Epithelial cell of proximal tubule (primary cell): Measurements from ENCODE around the gene RABGAP1L. TPM values are rescaled to one million over a fixed set of nuclear protein-coding genes. Genes with fewer than 3 reads are reported as not detected.

Experiments used
- DNase-seq: peaks from one replicate; pipeline ENCODE4 v3.0.0-alpha.2; 2011; ENCODE audit warnings: low read depth
- H3K4me3 ChIP-seq: 2 replicates; pipeline ENCODE4 v1.5.1; 2011; ENCODE audit warnings: low read depth, mild to moderate bottlenecking, low read length
- total RNA-seq: library from RNA; depleted of rRNA; stranded (reverse); fragments of >200 nt; gene quantifications from 2 replicates; pipeline ENCODE4 v1.2.3, GENCODE V29; 2015
- TF ChIP-seq, protein P1 (sequence below): conservative IDR thresholded peaks from 2 replicates; pipeline ENCODE4 v1.5.1; 2012; ENCODE audit warnings: low read depth, mild to moderate bottlenecking, low read length

Gene RABGAP1L
- total RNA-seq, 1 donor from 2014 or later: 16.3 TPM

DNA sequence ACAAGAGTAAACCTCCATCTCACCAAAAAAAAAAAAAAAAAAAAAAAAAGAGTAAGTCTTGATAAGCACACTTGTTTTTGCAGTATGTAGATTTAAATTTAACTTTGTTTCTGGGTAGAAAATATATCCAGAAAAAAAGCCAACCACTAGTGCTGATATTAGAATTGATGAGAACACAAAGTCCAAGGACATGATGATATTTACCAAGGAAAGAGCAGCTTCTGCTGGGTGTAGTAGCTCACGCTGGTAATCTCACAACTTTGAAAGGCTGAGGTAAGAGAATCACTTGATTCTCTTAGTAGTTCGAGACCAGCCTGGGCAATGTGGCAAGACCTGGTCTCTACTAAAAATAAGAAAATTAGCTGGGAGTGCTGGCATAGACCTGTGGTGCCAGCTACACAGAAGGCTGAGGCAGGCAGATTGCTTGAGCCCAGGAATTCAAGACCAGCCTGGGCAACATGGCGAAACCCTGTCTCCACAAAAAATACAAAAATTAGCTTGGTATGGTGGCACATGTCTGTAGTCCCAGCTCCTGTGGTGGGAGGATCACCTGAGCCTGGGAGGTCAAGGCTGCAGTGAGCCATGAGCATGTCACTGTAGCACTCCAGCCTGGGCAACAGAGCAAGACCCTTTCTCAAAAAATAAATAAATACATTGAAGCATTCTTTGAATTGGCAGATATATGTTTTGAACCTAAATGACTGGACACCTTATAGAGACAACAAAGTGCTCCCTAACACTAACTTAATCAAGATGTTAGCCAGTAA lies 776.8 kb downstream of the RABGAP1L start:
- no peak for DNase-seq
- no peak overlapping the region for H3K4me3 ChIP-seq
- TF ChIP-seq, protein P1, sequence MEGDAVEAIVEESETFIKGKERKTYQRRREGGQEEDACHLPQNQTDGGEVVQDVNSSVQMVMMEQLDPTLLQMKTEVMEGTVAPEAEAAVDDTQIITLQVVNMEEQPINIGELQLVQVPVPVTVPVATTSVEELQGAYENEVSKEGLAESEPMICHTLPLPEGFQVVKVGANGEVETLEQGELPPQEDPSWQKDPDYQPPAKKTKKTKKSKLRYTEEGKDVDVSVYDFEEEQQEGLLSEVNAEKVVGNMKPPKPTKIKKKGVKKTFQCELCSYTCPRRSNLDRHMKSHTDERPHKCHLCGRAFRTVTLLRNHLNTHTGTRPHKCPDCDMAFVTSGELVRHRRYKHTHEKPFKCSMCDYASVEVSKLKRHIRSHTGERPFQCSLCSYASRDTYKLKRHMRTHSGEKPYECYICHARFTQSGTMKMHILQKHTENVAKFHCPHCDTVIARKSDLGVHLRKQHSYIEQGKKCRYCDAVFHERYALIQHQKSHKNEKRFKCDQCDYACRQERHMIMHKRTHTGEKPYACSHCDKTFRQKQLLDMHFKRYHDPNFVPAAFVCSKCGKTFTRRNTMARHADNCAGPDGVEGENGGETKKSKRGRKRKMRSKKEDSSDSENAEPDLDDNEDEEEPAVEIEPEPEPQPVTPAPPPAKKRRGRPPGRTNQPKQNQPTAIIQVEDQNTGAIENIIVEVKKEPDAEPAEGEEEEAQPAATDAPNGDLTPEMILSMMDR: no peak

DNA sequence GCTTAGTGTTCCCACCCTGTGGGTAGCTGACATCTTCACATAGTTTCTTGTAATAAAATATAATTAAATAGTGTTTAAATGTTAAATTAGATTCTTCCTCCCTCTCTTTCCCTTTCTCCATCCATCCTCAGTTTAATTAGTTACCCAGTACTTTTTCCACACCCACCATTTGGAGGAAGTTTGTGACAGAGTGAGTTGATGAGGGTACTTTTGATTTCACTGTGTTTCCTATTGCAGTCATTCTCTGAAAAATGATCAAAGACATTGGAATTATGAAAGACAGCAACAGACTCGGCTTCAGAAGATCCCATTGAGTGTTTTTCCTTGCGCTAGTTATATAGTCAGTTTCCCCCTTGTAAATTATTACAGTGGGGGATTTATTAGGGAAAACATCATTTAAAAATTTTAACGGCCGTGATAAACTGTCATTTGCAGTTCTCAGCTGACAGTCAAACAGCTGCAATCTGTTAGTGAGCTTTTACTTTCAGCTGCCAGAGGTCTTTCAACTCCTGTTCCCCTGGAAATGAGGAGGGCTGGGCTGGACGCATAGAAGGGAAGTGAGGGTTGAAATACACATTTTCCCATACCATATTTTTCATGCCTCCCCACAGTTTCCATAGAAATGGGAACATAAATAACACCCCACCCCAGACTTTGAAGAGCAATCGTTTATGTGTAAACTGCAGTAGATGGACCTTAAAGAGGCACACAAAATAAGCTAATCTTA lies 779.1 kb downstream of the RABGAP1L start:
- TF ChIP-seq, protein P1: no peak
- DNase-seq: no peak
- no peak overlapping the region for H3K4me3 ChIP-seq

DNA sequence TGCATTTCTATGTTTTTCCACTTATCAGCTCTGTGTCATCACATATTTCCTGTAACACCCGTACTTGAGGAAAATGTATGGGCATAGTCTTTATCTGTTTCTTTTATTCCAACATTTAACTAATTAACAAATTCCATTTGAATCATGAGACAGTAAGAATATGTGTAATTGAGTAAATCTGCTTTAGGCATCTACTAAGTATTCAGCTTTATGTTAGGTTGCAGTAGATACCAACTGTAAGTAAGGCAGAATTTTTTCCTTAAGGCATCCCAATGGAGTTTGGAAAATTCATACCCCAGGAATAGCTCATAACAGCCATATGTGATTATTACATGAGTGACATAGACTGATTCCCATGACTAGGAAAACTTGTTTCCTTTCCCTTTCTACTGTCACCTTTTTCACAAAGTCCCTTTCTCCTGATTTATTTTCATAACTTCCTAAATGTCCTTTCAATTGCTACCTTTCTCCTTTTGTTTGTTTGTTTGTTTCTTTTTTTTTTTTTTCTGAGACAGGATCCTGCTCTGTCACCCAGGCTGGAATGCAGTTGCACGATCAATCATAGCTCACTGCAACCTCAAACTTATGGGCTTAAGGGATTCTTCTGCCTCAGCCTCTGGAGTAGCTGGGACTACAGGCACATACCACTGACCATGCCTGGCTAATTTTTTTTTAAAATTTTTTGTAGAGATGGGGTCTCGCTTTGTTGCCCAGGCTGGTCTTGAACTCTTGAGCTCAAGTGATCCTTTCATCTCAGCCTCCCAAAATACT lies 780.6 kb downstream of the RABGAP1L start:
- TF ChIP-seq, protein P1: no peak
- no peak overlapping the region for H3K4me3 ChIP-seq
- no peak for DNase-seq

DNA sequence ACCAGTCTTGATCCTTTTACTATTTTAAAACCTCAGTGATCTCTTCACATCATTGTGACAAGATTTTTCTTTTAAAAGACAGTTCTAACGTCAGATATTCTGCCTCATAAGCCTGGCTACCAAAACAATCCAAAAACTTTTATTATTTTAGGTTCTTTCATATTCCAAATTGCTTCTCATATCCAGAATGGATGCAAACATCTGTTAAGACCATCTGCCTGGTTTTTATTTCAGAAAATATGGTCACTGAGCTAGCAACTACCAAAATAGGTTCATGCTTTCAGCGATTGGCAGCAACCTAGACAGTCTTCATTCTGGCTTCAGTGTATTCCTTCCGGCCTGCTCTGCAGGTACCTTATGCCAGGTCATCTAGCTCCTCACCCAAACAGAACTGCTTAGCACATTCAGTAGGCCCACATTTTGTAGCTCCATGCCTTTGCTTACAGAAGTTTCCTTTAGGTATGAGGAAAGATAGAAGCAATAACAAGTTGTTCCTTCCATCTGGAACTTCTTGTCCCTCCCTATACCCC lies 781.4 kb downstream of the RABGAP1L start:
- no peak for DNase-seq
- TF ChIP-seq, protein P1: no peak
- no peak overlapping the region for H3K4me3 ChIP-seq

DNA sequence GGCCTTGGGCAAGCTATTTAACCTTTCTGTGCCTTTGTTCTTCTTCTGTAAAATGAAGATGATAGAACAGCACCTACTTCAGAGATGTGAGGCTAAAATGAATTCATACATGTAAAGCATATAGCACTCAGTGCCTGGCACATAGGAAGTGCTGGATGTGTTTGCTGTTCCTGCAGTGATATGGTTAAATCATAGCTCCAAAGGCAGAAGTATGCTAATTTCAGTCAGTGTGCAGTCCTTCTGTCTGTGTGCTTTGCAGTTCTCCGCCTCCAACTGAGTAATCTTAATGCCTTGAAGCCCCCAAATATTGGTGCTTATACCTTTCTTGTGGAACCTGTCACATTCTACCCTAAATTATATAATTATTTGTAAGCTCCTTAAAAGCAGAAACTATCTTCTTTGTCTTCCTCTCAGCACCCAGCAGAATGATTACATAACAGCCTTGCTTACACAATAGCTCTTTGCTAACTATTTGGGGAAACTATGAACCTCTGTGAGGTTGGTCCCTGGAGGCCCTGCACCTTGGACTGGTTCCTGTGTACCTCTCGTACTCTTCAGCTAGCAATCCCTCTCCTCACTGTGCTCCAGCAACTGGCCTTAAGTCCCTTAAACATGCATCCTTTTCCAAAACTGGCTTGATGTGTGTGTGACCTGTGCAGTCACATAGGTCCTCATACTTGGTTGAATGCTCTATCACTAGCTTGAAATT lies 783.4 kb downstream of the RABGAP1L start:
- no peak for DNase-seq
- TF ChIP-seq, protein P1: no peak

DNA sequence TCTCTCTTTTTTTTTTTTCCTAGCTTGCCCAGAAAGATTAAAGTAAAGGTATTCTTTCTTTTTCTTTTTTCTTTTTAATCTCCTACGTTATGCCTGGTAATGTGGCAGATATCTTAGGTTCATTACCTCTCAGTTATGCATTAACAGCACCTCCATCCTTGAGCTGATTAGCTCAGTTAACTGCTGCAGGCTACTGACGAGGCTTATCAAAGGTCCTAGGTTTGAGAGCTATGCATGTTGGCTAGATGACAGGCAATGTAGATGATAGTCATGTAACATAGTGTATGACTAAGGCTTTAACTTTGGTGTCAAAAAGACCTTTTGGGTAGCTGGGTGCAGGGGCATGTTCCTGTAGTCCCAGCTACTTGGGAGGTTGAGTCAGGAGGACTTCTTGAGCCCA lies 786.7 kb downstream of the RABGAP1L start:
- H3K4me3 ChIP-seq: no peak overlapping the region
- no peak for DNase-seq
- TF ChIP-seq, protein P1: no peak

More for the DNA sequence above, 783.4 kb downstream of the RABGAP1L start:
- no peak overlapping the region for H3K4me3 ChIP-seq
